ENCODE results near the gene CASS4. TPM values are rescaled to one million over a fixed set of nuclear protein-coding genes. Genes with fewer than 3 reads are reported as not detected.
A peak's percentile ranks its signal among the peaks of the same experiment; 100 is the strongest.

The CASS4 gene
- total and polyA plus RNA-seq, 9 of the 15 experiments (the other 6 are each of a cell fraction or from before 2014, with no cell fraction given), result 8.1 to 53.8 (median 26.7) TPM

DNA sequence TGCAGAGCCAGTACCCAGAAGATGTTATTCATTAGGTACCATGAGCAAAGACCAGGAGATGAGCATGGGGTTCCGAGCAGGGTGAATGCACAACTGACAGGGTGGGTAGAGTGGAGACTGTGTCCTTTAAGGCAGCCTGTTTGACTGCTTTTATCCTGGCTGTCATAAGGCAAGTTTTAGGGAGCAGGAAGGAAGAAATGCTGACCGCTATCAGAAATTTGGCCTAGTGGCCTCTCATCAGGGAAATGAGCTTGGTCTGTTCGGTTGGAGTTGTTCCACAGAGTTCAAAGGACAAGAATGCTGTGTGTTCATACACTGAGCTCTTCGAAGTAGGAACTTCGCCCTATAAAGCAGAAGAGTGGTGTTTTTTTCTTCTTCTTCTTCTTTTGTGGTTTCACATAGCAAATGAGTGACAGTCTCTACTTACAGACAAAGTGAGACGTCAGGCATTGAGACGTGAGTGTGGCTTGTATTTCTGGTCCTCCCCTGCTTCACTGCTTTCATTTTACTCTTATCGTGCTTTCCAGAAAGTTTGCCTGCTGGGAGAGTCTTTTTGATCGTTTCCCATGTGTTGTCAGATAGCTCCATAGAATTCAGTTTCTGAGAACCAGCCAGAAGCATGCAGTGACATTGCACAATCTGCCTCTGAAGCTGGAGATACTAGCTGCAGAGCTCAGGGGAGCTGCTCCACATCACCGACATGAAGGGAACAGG is at the start of gene CASS4 (continued):
- peak in 1 of 2 experiments; percentile 55; a peak in 1 of 4 replicates for TF ChIP-seq NONO (IDR thresholded peaks at IDR 0.05; ENCODE audit: low read depth in 2 of 2, low read length in 1 of 2)
- TF ChIP-seq E2F4 (CRISPR knock-in tag; IDR thresholded peaks at IDR 0.05; ENCODE audit: low read depth), result no peak
- TF ChIP-seq, protein P1, sequence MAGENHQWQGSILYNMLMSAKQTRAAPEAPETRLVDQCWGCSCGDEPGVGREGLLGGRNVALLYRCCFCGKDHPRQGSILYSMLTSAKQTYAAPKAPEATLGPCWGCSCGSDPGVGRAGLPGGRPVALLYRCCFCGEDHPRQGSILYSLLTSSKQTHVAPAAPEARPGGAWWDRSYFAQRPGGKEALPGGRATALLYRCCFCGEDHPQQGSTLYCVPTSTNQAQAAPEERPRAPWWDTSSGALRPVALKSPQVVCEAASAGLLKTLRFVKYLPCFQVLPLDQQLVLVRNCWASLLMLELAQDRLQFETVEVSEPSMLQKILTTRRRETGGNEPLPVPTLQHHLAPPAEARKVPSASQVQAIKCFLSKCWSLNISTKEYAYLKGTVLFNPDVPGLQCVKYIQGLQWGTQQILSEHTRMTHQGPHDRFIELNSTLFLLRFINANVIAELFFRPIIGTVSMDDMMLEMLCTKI (IDR thresholded peaks at IDR 0.05; ENCODE audit: partially characterized antibody), result no peak
- TF ChIP-seq, protein P2, sequence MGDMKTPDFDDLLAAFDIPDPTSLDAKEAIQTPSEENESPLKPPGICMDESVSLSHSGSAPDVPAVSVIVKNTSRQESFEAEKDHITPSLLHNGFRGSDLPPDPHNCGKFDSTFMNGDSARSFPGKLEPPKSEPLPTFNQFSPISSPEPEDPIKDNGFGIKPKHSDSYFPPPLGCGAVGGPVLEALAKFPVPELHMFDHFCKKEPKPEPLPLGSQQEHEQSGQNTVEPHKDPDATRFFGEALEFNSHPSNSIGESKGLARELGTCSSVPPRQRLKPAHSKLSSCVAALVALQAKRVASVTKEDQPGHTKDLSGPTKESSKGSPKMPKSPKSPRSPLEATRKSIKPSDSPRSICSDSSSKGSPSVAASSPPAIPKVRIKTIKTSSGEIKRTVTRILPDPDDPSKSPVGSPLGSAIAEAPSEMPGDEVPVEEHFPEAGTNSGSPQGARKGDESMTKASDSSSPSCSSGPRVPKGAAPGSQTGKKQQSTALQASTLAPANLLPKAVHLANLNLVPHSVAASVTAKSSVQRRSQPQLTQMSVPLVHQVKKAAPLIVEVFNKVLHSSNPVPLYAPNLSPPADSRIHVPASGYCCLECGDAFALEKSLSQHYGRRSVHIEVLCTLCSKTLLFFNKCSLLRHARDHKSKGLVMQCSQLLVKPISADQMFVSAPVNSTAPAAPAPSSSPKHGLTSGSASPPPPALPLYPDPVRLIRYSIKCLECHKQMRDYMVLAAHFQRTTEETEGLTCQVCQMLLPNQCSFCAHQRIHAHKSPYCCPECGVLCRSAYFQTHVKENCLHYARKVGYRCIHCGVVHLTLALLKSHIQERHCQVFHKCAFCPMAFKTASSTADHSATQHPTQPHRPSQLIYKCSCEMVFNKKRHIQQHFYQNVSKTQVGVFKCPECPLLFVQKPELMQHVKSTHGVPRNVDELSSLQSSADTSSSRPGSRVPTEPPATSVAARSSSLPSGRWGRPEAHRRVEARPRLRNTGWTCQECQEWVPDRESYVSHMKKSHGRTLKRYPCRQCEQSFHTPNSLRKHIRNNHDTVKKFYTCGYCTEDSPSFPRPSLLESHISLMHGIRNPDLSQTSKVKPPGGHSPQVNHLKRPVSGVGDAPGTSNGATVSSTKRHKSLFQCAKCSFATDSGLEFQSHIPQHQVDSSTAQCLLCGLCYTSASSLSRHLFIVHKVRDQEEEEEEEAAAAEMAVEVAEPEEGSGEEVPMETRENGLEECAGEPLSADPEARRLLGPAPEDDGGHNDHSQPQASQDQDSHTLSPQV (IDR thresholded peaks at IDR 0.05), result peak; percentile 67; the same call in 1 of the 2 replicates
- TF ChIP-seq MAZ (CRISPR knock-in tag; conservative IDR thresholded peaks at IDR 0.05 in 1 of 2, IDR thresholded peaks at IDR 0.05 in 1 of 2), result peak in 1 of 2 experiments; percentile 58; a peak in 2 of 4 replicates
- TF ChIP-seq, protein P3, sequence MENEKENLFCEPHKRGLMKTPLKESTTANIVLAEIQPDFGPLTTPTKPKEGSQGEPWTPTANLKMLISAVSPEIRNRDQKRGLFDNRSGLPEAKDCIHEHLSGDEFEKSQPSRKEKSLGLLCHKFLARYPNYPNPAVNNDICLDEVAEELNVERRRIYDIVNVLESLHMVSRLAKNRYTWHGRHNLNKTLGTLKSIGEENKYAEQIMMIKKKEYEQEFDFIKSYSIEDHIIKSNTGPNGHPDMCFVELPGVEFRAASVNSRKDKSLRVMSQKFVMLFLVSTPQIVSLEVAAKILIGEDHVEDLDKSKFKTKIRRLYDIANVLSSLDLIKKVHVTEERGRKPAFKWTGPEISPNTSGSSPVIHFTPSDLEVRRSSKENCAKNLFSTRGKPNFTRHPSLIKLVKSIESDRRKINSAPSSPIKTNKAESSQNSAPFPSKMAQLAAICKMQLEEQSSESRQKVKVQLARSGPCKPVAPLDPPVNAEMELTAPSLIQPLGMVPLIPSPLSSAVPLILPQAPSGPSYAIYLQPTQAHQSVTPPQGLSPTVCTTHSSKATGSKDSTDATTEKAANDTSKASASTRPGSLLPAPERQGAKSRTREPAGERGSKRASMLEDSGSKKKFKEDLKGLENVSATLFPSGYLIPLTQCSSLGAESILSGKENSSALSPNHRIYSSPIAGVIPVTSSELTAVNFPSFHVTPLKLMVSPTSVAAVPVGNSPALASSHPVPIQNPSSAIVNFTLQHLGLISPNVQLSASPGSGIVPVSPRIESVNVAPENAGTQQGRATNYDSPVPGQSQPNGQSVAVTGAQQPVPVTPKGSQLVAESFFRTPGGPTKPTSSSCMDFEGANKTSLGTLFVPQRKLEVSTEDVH (IDR thresholded peaks at IDR 0.05; ENCODE audit: low read depth, partially characterized antibody), result peak; percentile 67
- no peak; the same call in 1 of the 2 replicates for TF ChIP-seq THRB (CRISPR knock-in tag; conservative IDR thresholded peaks at IDR 0.05)
- TF ChIP-seq, protein P4, sequence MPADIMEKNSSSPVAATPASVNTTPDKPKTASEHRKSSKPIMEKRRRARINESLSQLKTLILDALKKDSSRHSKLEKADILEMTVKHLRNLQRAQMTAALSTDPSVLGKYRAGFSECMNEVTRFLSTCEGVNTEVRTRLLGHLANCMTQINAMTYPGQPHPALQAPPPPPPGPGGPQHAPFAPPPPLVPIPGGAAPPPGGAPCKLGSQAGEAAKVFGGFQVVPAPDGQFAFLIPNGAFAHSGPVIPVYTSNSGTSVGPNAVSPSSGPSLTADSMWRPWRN (IDR thresholded peaks at IDR 0.05; ENCODE audit: low read depth), result peak; percentile 82
- TF ChIP-seq, protein P5, sequence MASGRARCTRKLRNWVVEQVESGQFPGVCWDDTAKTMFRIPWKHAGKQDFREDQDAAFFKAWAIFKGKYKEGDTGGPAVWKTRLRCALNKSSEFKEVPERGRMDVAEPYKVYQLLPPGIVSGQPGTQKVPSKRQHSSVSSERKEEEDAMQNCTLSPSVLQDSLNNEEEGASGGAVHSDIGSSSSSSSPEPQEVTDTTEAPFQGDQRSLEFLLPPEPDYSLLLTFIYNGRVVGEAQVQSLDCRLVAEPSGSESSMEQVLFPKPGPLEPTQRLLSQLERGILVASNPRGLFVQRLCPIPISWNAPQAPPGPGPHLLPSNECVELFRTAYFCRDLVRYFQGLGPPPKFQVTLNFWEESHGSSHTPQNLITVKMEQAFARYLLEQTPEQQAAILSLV (tag; IDR thresholded peaks at IDR 0.05), result peak; percentile 95
- TF ChIP-seq SRF (CRISPR knock-in tag; IDR thresholded peaks at IDR 0.05), result peak in 1 of 2 experiments; percentile 27; a peak in 1 of 4 replicates
- peak; percentile 95 for TF ChIP-seq TAF9B (IDR thresholded peaks at IDR 0.05; ENCODE audit: partially characterized antibody)
